H1 (cell line): ENCODE results near the gene FAM76A. TPM values are rescaled to one million over a fixed set of nuclear protein-coding genes. Genes with fewer than 3 reads are reported as not detected.

ENCODE experiments used
- CHD7 ChIP-seq: fragments of 300-600 bp; sonication (generic); IDR thresholded peaks from 2 replicates; pipeline ENCODE4 v1.7.1; 2012; ENCODE audit warnings: low read length, moderate library complexity, mild to moderate bottlenecking, inconsistent platforms; ENCODE audit not compliant: insufficient replicate concordance
- SIRT6 ChIP-seq: IDR thresholded peaks from one replicate; pipeline ENCODE4 v1.7.1; 2012; ENCODE audit warnings: low read length, inconsistent platforms
- polyA plus RNA-seq, 7 experiments: library from polyadenylated mRNA; depleted of rRNA in 3 of 7; stranded (reverse) in 5 of 7; unstranded in 2 of 7; fragments of >200 nt in 5 of 7; fragments of 200-250 nt in 2 of 7; gene quantifications; 1 replicate in 5 of 7; 2 replicates in 1 of 7; 4 replicates in 1 of 7; pipeline versions ENCODE4 v1.2.1 to v1.2.3, GENCODE V29; 2011 to 2013; ENCODE audit warnings: missing spikeins in 2 of 7, mixed read lengths in 2 of 7
- total RNA-seq: library from RNA; stranded (reverse); fragmentation: NEBNext Ultra II Directional; extraction: Animal tissue kit (Norgen Biotek cat#: 25700); gene quantifications from 2 replicates; pipeline ENCODE4 v1.2.1, GENCODE V29; 2021

Gene FAM76A
- total and polyA plus RNA-seq, 2 of the 8 experiments (the other 6 are each of a cell fraction or from before 2014, with no cell fraction given) = 3.4 to 16.2 TPM

GRCh38 chr1:27778056-27778455, 52.3 kb downstream of the FAM76A start (continued):
- TF ChIP-seq SIRT6 (no peak), CHD7 (no peak)
- TF ChIP-seq, all 59 proteins: peak for 0
